Measurements from ENCODE around the gene TOM1L1.
A peak's percentile ranks its signal among the peaks of the same experiment; 100 is the strongest.
"Not testable (repeated sequence)": the region's sequence is repeated elsewhere in the genome, so short reads cannot be mapped to it uniquely, and the experiment has no call there.

Gene TOM1L1

GRCh38 chr17:54900457-54901229 is at the start of gene TOM1L1:
Gene TOM1L1 (plus strand): TSS chr17:54900852. CDS start chr17:54900866, 14 bp downstream.
- no peaks in the 10 kb centered on the region for H3K9me3 ChIP-seq (ENCODE audit: control insufficient read depth, low read length)
- H3K4me3 ChIP-seq (ENCODE audit: low read length), result peak within 1 kb of the TSS; percentile 80
- H3K27me3 ChIP-seq (replicated peaks; ENCODE audit: control insufficient read depth, insufficient read depth, low read length), result peaks cover 28% of the 10 kb centered on the region
- no peaks in the 10 kb centered on the region for H3K4me1 ChIP-seq (ENCODE audit: control insufficient read depth, insufficient read depth, low read length)
- peak; percentile 91 for DNase-seq (ENCODE audit: low read depth)
- peak within 1 kb of the TSS; percentile 58 for H3K9ac ChIP-seq (ENCODE audit: low read length)
- H3K36me3 ChIP-seq (ENCODE audit: control insufficient read depth, insufficient read depth, low read length, severe bottlenecking), result no peaks in the 10 kb centered on the region

GRCh38 chr17:54859187-54859586 is 41.5 kb upstream of the TOM1L1 start:
- no peaks in the 10 kb centered on the region for H3K27me3 ChIP-seq (replicated peaks; ENCODE audit: control insufficient read depth, insufficient read depth, low read length)
- DNase-seq (ENCODE audit: low read depth), result no peak
- H3K9ac ChIP-seq (ENCODE audit: low read length), result no peak overlapping the region
- no peaks in the 10 kb centered on the region for H3K9me3 ChIP-seq (ENCODE audit: control insufficient read depth, low read length)
- H3K4me1 ChIP-seq (ENCODE audit: control insufficient read depth, insufficient read depth, low read length), result no peaks in the 10 kb centered on the region
- H3K4me3 ChIP-seq (ENCODE audit: low read length), result no peak overlapping the region
- H3K36me3 ChIP-seq (ENCODE audit: control insufficient read depth, insufficient read depth, low read length, severe bottlenecking), result no peaks in the 10 kb centered on the region

- DNase-seq (ENCODE audit: low read depth), result no peak
- Histone ChIP-seq H3K9ac (ENCODE audit: low read length) (no peak overlapping the region), H3K36me3 (ENCODE audit: control insufficient read depth, insufficient read depth, low read length, severe bottlenecking) (no peaks in the 10 kb centered on the region), H3K9me3 (ENCODE audit: control insufficient read depth, low read length) (no peaks in the 10 kb centered on the region), H3K4me3 (ENCODE audit: low read length) (no peak overlapping the region), H3K27me3 (replicated peaks; ENCODE audit: control insufficient read depth, insufficient read depth, low read length) (no peaks in the 10 kb centered on the region), H3K4me1 (ENCODE audit: control insufficient read depth, insufficient read depth, low read length) (no peaks in the 10 kb centered on the region)
These were observed 39.8 kb upstream of the TOM1L1 start for GRCh38 chr17:54860617-54861470.

- H3K4me3 ChIP-seq (ENCODE audit: low read length), result no peak overlapping the region
- H3K27me3 ChIP-seq (replicated peaks; ENCODE audit: control insufficient read depth, insufficient read depth, low read length), result no peaks in the 10 kb centered on the region
- DNase-seq (ENCODE audit: low read depth), result no peak
- no peaks in the 10 kb centered on the region for H3K4me1 ChIP-seq (ENCODE audit: control insufficient read depth, insufficient read depth, low read length)
- H3K9me3 ChIP-seq (ENCODE audit: control insufficient read depth, low read length), result no peaks in the 10 kb centered on the region
- no peaks in the 10 kb centered on the region for H3K36me3 ChIP-seq (ENCODE audit: control insufficient read depth, insufficient read depth, low read length, severe bottlenecking)
- H3K9ac ChIP-seq (ENCODE audit: low read length), result no peak overlapping the region
These were observed 39.1 kb upstream of the TOM1L1 start for GRCh38 chr17:54861471-54861983.

- no peak overlapping the region for H3K9ac ChIP-seq (ENCODE audit: low read length)
- no peak overlapping the region for H3K4me3 ChIP-seq (ENCODE audit: low read length)
- no peaks in the 10 kb centered on the region for H3K36me3 ChIP-seq (ENCODE audit: control insufficient read depth, insufficient read depth, low read length, severe bottlenecking)
- H3K4me1 ChIP-seq (ENCODE audit: control insufficient read depth, insufficient read depth, low read length), result no peaks in the 10 kb centered on the region
- no peaks in the 10 kb centered on the region for H3K27me3 ChIP-seq (replicated peaks; ENCODE audit: control insufficient read depth, insufficient read depth, low read length)
- DNase-seq (ENCODE audit: low read depth), result no peak
- no peaks in the 10 kb centered on the region for H3K9me3 ChIP-seq (ENCODE audit: control insufficient read depth, low read length)
These were observed 37.5 kb upstream of the TOM1L1 start for GRCh38 chr17:54863176-54863575.

GRCh38 chr17:54864070-54864469 is 36.6 kb upstream of the TOM1L1 start:
- no peak overlapping the region for H3K4me3 ChIP-seq (ENCODE audit: low read length)
- H3K27me3 ChIP-seq (replicated peaks; ENCODE audit: control insufficient read depth, insufficient read depth, low read length), result no peaks in the 10 kb centered on the region
- no peaks in the 10 kb centered on the region for H3K36me3 ChIP-seq (ENCODE audit: control insufficient read depth, insufficient read depth, low read length, severe bottlenecking)
- no peaks in the 10 kb centered on the region for H3K9me3 ChIP-seq (ENCODE audit: control insufficient read depth, low read length)
- no peak overlapping the region for H3K9ac ChIP-seq (ENCODE audit: low read length)
- no peak for DNase-seq (ENCODE audit: low read depth)
- H3K4me1 ChIP-seq (ENCODE audit: control insufficient read depth, insufficient read depth, low read length), result no peaks in the 10 kb centered on the region

- DNase-seq (ENCODE audit: low read depth), result no peak
These were observed 35.9 kb upstream of the TOM1L1 start for GRCh38 chr17:54864636-54865356.

GRCh38 chr17:54867634-54868033 is 33.0 kb upstream of the TOM1L1 start:
- H3K4me1 ChIP-seq (ENCODE audit: control insufficient read depth, insufficient read depth, low read length), result no peaks in the 10 kb centered on the region
- no peak for DNase-seq (ENCODE audit: low read depth)
- no peaks in the 10 kb centered on the region for H3K36me3 ChIP-seq (ENCODE audit: control insufficient read depth, insufficient read depth, low read length, severe bottlenecking)
- H3K9me3 ChIP-seq (ENCODE audit: control insufficient read depth, low read length), result no peaks in the 10 kb centered on the region
- no peaks in the 10 kb centered on the region for H3K27me3 ChIP-seq (replicated peaks; ENCODE audit: control insufficient read depth, insufficient read depth, low read length)
- H3K9ac ChIP-seq (ENCODE audit: low read length), result no peak overlapping the region
- no peak overlapping the region for H3K4me3 ChIP-seq (ENCODE audit: low read length)

More at GRCh38 chr17:54864636-54865356, 35.9 kb upstream of the TOM1L1 start:
- Histone ChIP-seq H3K4me3 (ENCODE audit: low read length) (no peak overlapping the region), H3K9ac (ENCODE audit: low read length) (no peak overlapping the region), H3K4me1 (ENCODE audit: control insufficient read depth, insufficient read depth, low read length) (no peaks in the 10 kb centered on the region), H3K27me3 (replicated peaks; ENCODE audit: control insufficient read depth, insufficient read depth, low read length) (no peaks in the 10 kb centered on the region), H3K9me3 (ENCODE audit: control insufficient read depth, low read length) (no peaks in the 10 kb centered on the region), H3K36me3 (ENCODE audit: control insufficient read depth, insufficient read depth, low read length, severe bottlenecking) (no peaks in the 10 kb centered on the region)

- Histone ChIP-seq H3K9ac (ENCODE audit: low read length) (no peak overlapping the region), H3K9me3 (ENCODE audit: control insufficient read depth, low read length) (no peaks in the 10 kb centered on the region), H3K27me3 (replicated peaks; ENCODE audit: control insufficient read depth, insufficient read depth, low read length) (no peaks in the 10 kb centered on the region), H3K4me1 (ENCODE audit: control insufficient read depth, insufficient read depth, low read length) (no peaks in the 10 kb centered on the region), H3K36me3 (ENCODE audit: control insufficient read depth, insufficient read depth, low read length, severe bottlenecking) (no peaks in the 10 kb centered on the region), H3K4me3 (ENCODE audit: low read length) (no peak overlapping the region)
- no peak for DNase-seq (ENCODE audit: low read depth)
These were observed 29.9 kb upstream of the TOM1L1 start for GRCh38 chr17:54870671-54871175.

GRCh38 chr17:54875906-54876305 is 24.7 kb upstream of the TOM1L1 start:
- DNase-seq (ENCODE audit: low read depth); H3K9me3 ChIP-seq (ENCODE audit: control insufficient read depth, low read length); H3K27me3 ChIP-seq (replicated peaks; ENCODE audit: control insufficient read depth, insufficient read depth, low read length); H3K4me3 ChIP-seq (ENCODE audit: low read length); H3K9ac ChIP-seq (ENCODE audit: low read length); H3K36me3 ChIP-seq (ENCODE audit: control insufficient read depth, insufficient read depth, low read length, severe bottlenecking); H3K4me1 ChIP-seq (ENCODE audit: control insufficient read depth, insufficient read depth, low read length): not testable (repeated sequence)
